H9 (cell line): ENCODE data around the gene SLC30A7. TPM values are rescaled to one million over a fixed set of nuclear protein-coding genes. Genes with fewer than 3 reads are reported as not detected.

Experiments
- DNase-seq: peaks from one replicate; pipeline ENCODE4 v3.0.0-alpha.2; 2017
- H2AFZ ChIP-seq: one replicate; pipeline ENCODE4 v1.6.1; 2013; ENCODE audit warnings: mild to moderate bottlenecking, low read length, control low read depth, moderate library complexity
- H2AK5ac ChIP-seq: 2 replicates; pipeline ENCODE4 v1.6.1; 2013; ENCODE audit warnings: low read length, control low read depth, mixed read lengths; ENCODE audit not compliant: insufficient read length
- H2BK120ac ChIP-seq: one replicate; pipeline ENCODE4 v1.6.1; 2013; ENCODE audit warnings: low read depth, mild to moderate bottlenecking, low read length, control low read depth, inconsistent platforms; ENCODE audit not compliant: poor library complexity, severe bottlenecking
- H2BK12ac ChIP-seq: 2 replicates; pipeline ENCODE4 v1.6.1; 2013; ENCODE audit warnings: low read length, control low read depth, mixed read lengths, low read depth; ENCODE audit not compliant: insufficient read length
- H2BK15ac ChIP-seq: 2 replicates; pipeline ENCODE4 v1.6.1; 2013; ENCODE audit warnings: low read depth, low read length, control low read depth
- H2BK20ac ChIP-seq: one replicate; pipeline ENCODE4 v1.6.1; 2013; ENCODE audit warnings: low read depth, mild to moderate bottlenecking, low read length, control low read depth, inconsistent platforms; ENCODE audit not compliant: poor library complexity, severe bottlenecking
- H2BK5ac ChIP-seq: 2 replicates; pipeline ENCODE4 v1.6.1; 2013; ENCODE audit warnings: low read length, control low read depth, mixed read lengths; ENCODE audit not compliant: insufficient read length
- H3K14ac ChIP-seq: 2 replicates; pipeline ENCODE4 v1.6.1; 2013; ENCODE audit warnings: low read length, control low read depth; ENCODE audit not compliant: insufficient read depth
- H3K18ac ChIP-seq: 2 replicates; pipeline ENCODE4 v1.6.1; 2013; ENCODE audit warnings: low read depth, mild to moderate bottlenecking, mixed read lengths, low read length, control low read depth; ENCODE audit not compliant: insufficient read length
- H3K23ac ChIP-seq: 2 replicates; pipeline ENCODE4 v1.6.1; 2013; ENCODE audit warnings: low read length, control low read depth, mixed read lengths, low read depth; ENCODE audit not compliant: insufficient read length
- H3K23me2 ChIP-seq: 2 replicates; pipeline ENCODE4 v1.6.1; 2013; ENCODE audit warnings: low read depth, mild to moderate bottlenecking, mixed read lengths, low read length, control low read depth; ENCODE audit not compliant: insufficient read length, poor library complexity, severe bottlenecking
- H3K27ac ChIP-seq: 2 replicates; pipeline ENCODE4 v1.5.1; 2013; ENCODE audit warnings: low read length, control low read depth, mixed read lengths, low read depth; ENCODE audit not compliant: insufficient read length
- H3K27me3 ChIP-seq: 2 replicates; pipeline ENCODE4 v1.6.1; 2013; ENCODE audit warnings: low read length, control low read depth, inconsistent platforms; ENCODE audit not compliant: insufficient read depth
- H3K4ac ChIP-seq: 2 replicates; pipeline ENCODE4 v1.6.1; 2013; ENCODE audit warnings: low read depth, mild to moderate bottlenecking, control low read depth, inconsistent platforms, low read length, moderate library complexity
- H3K4me1 ChIP-seq: 2 replicates; pipeline ENCODE4 v1.6.1; 2013; ENCODE audit warnings: low read length, control low read depth, inconsistent platforms; ENCODE audit not compliant: insufficient read depth
- H3K4me2 ChIP-seq: 2 replicates; pipeline ENCODE4 v1.6.1; 2013; ENCODE audit warnings: low read length, control low read depth, mixed read lengths; ENCODE audit not compliant: insufficient read length, insufficient read depth
- H3K56ac ChIP-seq: 2 replicates; pipeline ENCODE4 v1.6.1; 2013; ENCODE audit warnings: low read depth, mild to moderate bottlenecking, mixed read lengths, low read length, control low read depth; ENCODE audit not compliant: insufficient read length
- H3K79me1 ChIP-seq: 2 replicates; pipeline ENCODE4 v1.6.1; 2013; ENCODE audit warnings: low read depth, mild to moderate bottlenecking, moderate library complexity, low read length, control low read depth, inconsistent platforms; ENCODE audit not compliant: insufficient read depth, poor library complexity, severe bottlenecking
- H3K79me2 ChIP-seq: 2 replicates; pipeline ENCODE4 v1.6.1; 2013; ENCODE audit warnings: low read length, control low read depth, inconsistent platforms; ENCODE audit not compliant: insufficient read depth
- H3K9ac ChIP-seq: 2 replicates; pipeline ENCODE4 v1.6.1; 2013; ENCODE audit warnings: low read length, control low read depth, mixed read lengths; ENCODE audit not compliant: insufficient read length; ENCODE audit errors: extremely low read depth
- H3K9me3 ChIP-seq: one replicate; pipeline ENCODE4 v1.6.1; 2013; ENCODE audit warnings: low read depth, low read length, inconsistent platforms; ENCODE audit not compliant: control insufficient read depth
- H3T11ph ChIP-seq: one replicate; pipeline ENCODE4 v1.6.1; 2013; ENCODE audit warnings: mild to moderate bottlenecking, low read length, control low read depth, inconsistent platforms
- H4K20me1 ChIP-seq: one replicate; pipeline ENCODE4 v1.6.1; 2013; ENCODE audit not compliant: control insufficient read depth, insufficient read length, insufficient read depth
- H4K5ac ChIP-seq: 2 replicates; pipeline ENCODE4 v1.6.1; 2013; ENCODE audit warnings: low read depth, mild to moderate bottlenecking, mixed read lengths, low read length, control low read depth; ENCODE audit not compliant: insufficient read length
- H4K8ac ChIP-seq: replicated peaks from 2 replicates; pipeline ENCODE4 v1.6.1; 2013; ENCODE audit warnings: low read length, control low read depth, mixed read lengths, low read depth; ENCODE audit not compliant: insufficient read length
- H4K91ac ChIP-seq: 2 replicates; pipeline ENCODE4 v1.6.1; 2013; ENCODE audit warnings: low read depth, mild to moderate bottlenecking, moderate library complexity, mixed read lengths, low read length, control low read depth; ENCODE audit not compliant: insufficient read length
- H3K27ac Mint-ChIP-seq, 3 experiments: 2 replicates in 2 of 3; 3 replicates in 1 of 3; pipeline ENCODE4 v1.8.0; 2020 to 2021; ENCODE audit warnings: mixed read lengths in 3 of 3, mild to moderate bottlenecking in 1 of 3, moderate library complexity in 1 of 3
- H3K27me3 Mint-ChIP-seq: 2 replicates; pipeline ENCODE4 v1.8.0; 2021; ENCODE audit warnings: low read depth, mild to moderate bottlenecking, moderate library complexity, mixed read lengths
- H3K36me3 Mint-ChIP-seq, 3 experiments: 2 replicates in 2 of 3; 3 replicates in 1 of 3; pipeline ENCODE4 v1.8.0; 2020 to 2021; ENCODE audit warnings: low read depth in 3 of 3, mixed read lengths in 3 of 3; ENCODE audit not compliant: insufficient read depth in 1 of 3
- H3K4me1 Mint-ChIP-seq, 2 experiments: 2 replicates each; pipeline ENCODE4 v1.8.0; 2020; ENCODE audit warnings: mixed read lengths in 2 of 2
- H3K4me3 Mint-ChIP-seq, 2 experiments: 2 replicates in 1 of 2; 3 replicates in 1 of 2; pipeline ENCODE4 v1.8.0; 2020 to 2021; ENCODE audit warnings: mild to moderate bottlenecking in 2 of 2, mixed read lengths in 2 of 2, moderate library complexity in 1 of 2
- H3K9me3 Mint-ChIP-seq, 2 experiments: 2 replicates in 1 of 2; 3 replicates in 1 of 2; pipeline ENCODE4 v1.8.0; 2020; ENCODE audit warnings: mild to moderate bottlenecking in 2 of 2, mixed read lengths in 2 of 2, moderate library complexity in 1 of 2
- WGBS: extraction: QIAGEN DNeasy Blood & Tissue Kit; methylation state at CpG from one replicate; pipeline ENCODE4 v1.1.7; 2013; ENCODE audit warnings: missing lambda C conversion rate, low lambda C conversion rate, mixed read lengths; ENCODE audit not compliant: insufficient read length; ENCODE audit errors: extremely low coverage; 5-methylcytosine and 5-hydroxymethylcytosine counted together
- total RNA-seq: library from RNA; stranded (reverse); gene quantifications from 2 replicates; pipeline ENCODE4 v1.2.1, GENCODE V29; 2021
- TF ChIP-seq, protein P1 (sequence below): fragments of 200-600 bp; sonication (generic); conservative IDR thresholded peaks from 3 replicates; pipeline ENCODE4 v1.8.0; 2021; ENCODE audit warnings: antibody characterized with exemption, mild to moderate bottlenecking

The SLC30A7 gene
- total RNA-seq, 1 experiment from 2014 or later, result 25.6 TPM

DNA sequence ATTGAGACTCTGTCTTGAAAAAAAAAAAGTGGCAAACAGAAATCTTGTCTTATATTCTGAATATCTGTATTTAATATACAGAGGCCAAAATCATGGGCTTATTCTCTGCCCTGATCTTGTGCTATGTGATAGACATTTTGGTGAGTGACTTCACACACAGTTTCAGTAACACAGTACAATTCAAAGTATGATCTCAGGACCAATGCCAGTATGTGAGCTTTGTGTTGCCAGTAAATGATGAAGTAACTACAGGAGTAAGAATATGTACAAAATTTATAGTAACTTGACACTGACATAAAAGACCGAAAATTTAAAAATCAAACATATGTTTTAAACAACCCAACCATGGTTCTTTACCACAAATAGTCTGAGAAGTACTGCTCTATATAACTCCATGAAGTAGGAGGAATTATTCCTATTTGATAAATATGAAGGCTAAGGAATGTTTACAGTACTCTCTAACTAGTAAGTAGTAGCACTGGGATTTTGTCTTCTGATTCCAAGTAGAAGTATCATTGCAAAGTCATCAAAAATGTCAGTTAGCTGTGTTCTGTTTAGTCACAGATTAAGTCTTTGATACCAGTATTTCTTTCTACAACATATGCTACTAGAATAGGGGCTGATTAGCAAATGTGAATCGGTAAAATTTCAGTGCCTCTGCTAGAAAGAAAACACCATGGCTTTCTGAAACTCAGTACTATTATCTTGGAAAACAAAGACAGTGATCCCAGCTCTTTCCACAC, 104.4 kb downstream of the SLC30A7 start:
- Histone ChIP-seq H3K4me2 (no peak overlapping the region), H2AK5ac (no peak overlapping the region), H2BK120ac (no peak overlapping the region), H4K5ac (no peak overlapping the region), H3K4me1 (no peaks in the 10 kb centered on the region), H4K91ac (no peak overlapping the region), H2AFZ (no peak overlapping the region), H3K27me3 (no peaks in the 10 kb centered on the region), H3K79me2 (no peaks in the 10 kb centered on the region; the same call in 1 of the 2 replicates), H3K23ac (no peak overlapping the region), H3K9ac (no peak overlapping the region), H4K8ac (no peak overlapping the region), H3K23me2 (no peaks in the 10 kb centered on the region), H2BK20ac (no peak overlapping the region), H2BK5ac (no peak overlapping the region), H2BK12ac (no peak overlapping the region), H4K20me1 (no peaks in the 10 kb centered on the region), H3K14ac (no peak overlapping the region), H3K9me3 (no peaks in the 10 kb centered on the region), H3T11ph (no peak overlapping the region), H2BK15ac (no peak overlapping the region), H3K18ac (no peak overlapping the region), H3K56ac (no peak overlapping the region), H3K79me1 (no peaks in the 10 kb centered on the region), H3K27ac (no peak overlapping the region), H3K4ac (no peak overlapping the region)
- no peaks in the 10 kb centered on the region for H3K27me3 Mint-ChIP-seq
- TF ChIP-seq, protein P1, sequence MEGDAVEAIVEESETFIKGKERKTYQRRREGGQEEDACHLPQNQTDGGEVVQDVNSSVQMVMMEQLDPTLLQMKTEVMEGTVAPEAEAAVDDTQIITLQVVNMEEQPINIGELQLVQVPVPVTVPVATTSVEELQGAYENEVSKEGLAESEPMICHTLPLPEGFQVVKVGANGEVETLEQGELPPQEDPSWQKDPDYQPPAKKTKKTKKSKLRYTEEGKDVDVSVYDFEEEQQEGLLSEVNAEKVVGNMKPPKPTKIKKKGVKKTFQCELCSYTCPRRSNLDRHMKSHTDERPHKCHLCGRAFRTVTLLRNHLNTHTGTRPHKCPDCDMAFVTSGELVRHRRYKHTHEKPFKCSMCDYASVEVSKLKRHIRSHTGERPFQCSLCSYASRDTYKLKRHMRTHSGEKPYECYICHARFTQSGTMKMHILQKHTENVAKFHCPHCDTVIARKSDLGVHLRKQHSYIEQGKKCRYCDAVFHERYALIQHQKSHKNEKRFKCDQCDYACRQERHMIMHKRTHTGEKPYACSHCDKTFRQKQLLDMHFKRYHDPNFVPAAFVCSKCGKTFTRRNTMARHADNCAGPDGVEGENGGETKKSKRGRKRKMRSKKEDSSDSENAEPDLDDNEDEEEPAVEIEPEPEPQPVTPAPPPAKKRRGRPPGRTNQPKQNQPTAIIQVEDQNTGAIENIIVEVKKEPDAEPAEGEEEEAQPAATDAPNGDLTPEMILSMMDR, result no peak
- peaks cover 6 to 30% (median 21%) of the 10 kb centered on the region in 3 experiments; a peak in 5 of 7 replicates for H3K36me3 Mint-ChIP-seq
- no peak overlapping the region for H3K27ac Mint-ChIP-seq
- no CpG with 5 or more reads among the region's 2 CpGs for WGBS
- H3K4me1 Mint-ChIP-seq, result peaks cover 8 to 13% of the 10 kb centered on the region in 2 experiments; a peak in 3 of 4 replicates
- no peaks in the 10 kb centered on the region for H3K9me3 Mint-ChIP-seq
- no peak overlapping the region for H3K4me3 Mint-ChIP-seq
- no peak for DNase-seq
